PC-3 (cell line): ENCODE results near the gene ZNF8.

Source experiments
- EZH2 ChIP-seq: fragments of 300-600 bp; sonication (generic); IDR thresholded peaks from one replicate; pipeline ENCODE4 v1.6.1; 2017; ENCODE audit warnings: antibody characterized with exemption, mild to moderate bottlenecking, low read length; ENCODE audit not compliant: unreplicated experiment
- TF ChIP-seq, protein P1 (sequence below): fragments of 300-600 bp; sonication (generic); conservative IDR thresholded peaks from 2 replicates; pipeline ENCODE4 v1.5.1; 2017; ENCODE audit warnings: antibody characterized with exemption, low read depth, mild to moderate bottlenecking, low read length

DNA sequence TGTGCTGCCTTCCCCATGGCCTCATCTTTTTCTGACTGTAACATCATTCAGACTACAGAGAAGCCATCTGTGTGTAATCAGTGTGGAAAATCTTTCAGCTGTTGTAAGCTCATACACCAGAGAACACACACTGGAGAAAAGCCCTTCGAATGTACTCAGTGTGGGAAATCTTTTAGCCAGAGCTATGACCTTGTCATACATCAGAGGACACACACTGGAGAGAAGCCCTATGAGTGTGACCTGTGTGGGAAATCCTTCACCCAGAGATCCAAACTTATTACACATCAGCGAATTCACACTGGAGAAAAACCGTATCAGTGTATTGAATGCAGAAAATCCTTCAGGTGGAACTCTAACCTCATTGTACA, 17.2 kb upstream of the ZNF8 start:
- TF ChIP-seq, protein P1, sequence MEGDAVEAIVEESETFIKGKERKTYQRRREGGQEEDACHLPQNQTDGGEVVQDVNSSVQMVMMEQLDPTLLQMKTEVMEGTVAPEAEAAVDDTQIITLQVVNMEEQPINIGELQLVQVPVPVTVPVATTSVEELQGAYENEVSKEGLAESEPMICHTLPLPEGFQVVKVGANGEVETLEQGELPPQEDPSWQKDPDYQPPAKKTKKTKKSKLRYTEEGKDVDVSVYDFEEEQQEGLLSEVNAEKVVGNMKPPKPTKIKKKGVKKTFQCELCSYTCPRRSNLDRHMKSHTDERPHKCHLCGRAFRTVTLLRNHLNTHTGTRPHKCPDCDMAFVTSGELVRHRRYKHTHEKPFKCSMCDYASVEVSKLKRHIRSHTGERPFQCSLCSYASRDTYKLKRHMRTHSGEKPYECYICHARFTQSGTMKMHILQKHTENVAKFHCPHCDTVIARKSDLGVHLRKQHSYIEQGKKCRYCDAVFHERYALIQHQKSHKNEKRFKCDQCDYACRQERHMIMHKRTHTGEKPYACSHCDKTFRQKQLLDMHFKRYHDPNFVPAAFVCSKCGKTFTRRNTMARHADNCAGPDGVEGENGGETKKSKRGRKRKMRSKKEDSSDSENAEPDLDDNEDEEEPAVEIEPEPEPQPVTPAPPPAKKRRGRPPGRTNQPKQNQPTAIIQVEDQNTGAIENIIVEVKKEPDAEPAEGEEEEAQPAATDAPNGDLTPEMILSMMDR, result no peak
- no peak for TF ChIP-seq EZH2
